HepG2 (cell line): ENCODE measurements around the gene RPS27A. TPM values are rescaled to one million over a fixed set of nuclear protein-coding genes. Genes with fewer than 3 reads are reported as not detected.

Source experiments
- ARID2 ChIP-seq: sonication (generic); formaldehyde crosslinking; IDR thresholded peaks from 2 replicates; pipeline ENCODE4 v1.8.1; 2022; ENCODE audit warnings: mild to moderate bottlenecking, missing genetic modification reagents, borderline replicate concordance
- CCDC6 ChIP-seq: sonication (generic); formaldehyde crosslinking; IDR thresholded peaks from 2 replicates; pipeline ENCODE4 v1.8.1; 2022; ENCODE audit warnings: mild to moderate bottlenecking, missing genetic modification reagents, moderate library complexity
- EP300 ChIP-seq, 3 experiments: sonication (generic) in 1 of 3; formaldehyde crosslinking in 1 of 3; IDR thresholded peaks; 2 replicates each; pipeline versions ENCODE4 v1.5.1 to v1.6.1; 2011 to 2020; ENCODE audit warnings: low read depth in 2 of 3, low read length in 2 of 3, borderline replicate concordance in 1 of 3, improper control_type of control experiment in 1 of 3, mild to moderate bottlenecking in 1 of 3, missing genetic modification reagents in 1 of 3, moderate library complexity in 1 of 3
- FIP1L1 ChIP-seq: fragments of 200-400 bp; formaldehyde crosslinking; IDR thresholded peaks from 2 replicates; pipeline ENCODE4 v1.6.1; 2018; ENCODE audit warnings: low read depth, mild to moderate bottlenecking, low read length, moderate library complexity, borderline replicate concordance; ENCODE audit not compliant: insufficient read depth
- FOXJ3 ChIP-seq: sonication (generic); formaldehyde crosslinking; IDR thresholded peaks from 2 replicates; pipeline ENCODE4 v1.4.0; 2020; ENCODE audit warnings: missing genetic modification reagents, mild to moderate bottlenecking, borderline replicate concordance
- FOXK1 ChIP-seq: sonication (generic); formaldehyde crosslinking; IDR thresholded peaks from 2 replicates; pipeline ENCODE4 v1.4.0; 2020; ENCODE audit warnings: low read depth, missing genetic modification reagents, borderline replicate concordance
- HMGA1 ChIP-seq: sonication (generic); formaldehyde crosslinking; conservative IDR thresholded peaks from 2 replicates; pipeline ENCODE4 v1.4.0; 2020; ENCODE audit warnings: missing genetic modification reagents
- KLF11 ChIP-seq: IDR thresholded peaks from 2 replicates; pipeline ENCODE4 v1.6.1; 2016; ENCODE audit warnings: missing compliant biosample characterization
- MAF1 ChIP-seq: sonication (generic); formaldehyde crosslinking; IDR thresholded peaks from 2 replicates; pipeline ENCODE4 v1.5.0; 2020; ENCODE audit warnings: missing genetic modification reagents, borderline replicate concordance
- MEF2D ChIP-seq: sonication (generic); formaldehyde crosslinking; IDR thresholded peaks from 2 replicates; pipeline ENCODE4 v1.5.1; 2020; ENCODE audit warnings: mild to moderate bottlenecking, missing genetic modification reagents
- MXD4 ChIP-seq: IDR thresholded peaks from 2 replicates; pipeline ENCODE4 v1.6.1; 2016; ENCODE audit warnings: mild to moderate bottlenecking, missing biosample characterization, missing genetic modification reagents
- RXRA ChIP-seq: sonication (generic); formaldehyde crosslinking; IDR thresholded peaks from 2 replicates; pipeline ENCODE4 v1.5.1; 2020; ENCODE audit warnings: missing genetic modification reagents
- SALL2 ChIP-seq: sonication (generic); formaldehyde crosslinking; IDR thresholded peaks from 2 replicates; pipeline ENCODE4 v1.8.1; 2023; ENCODE audit warnings: mild to moderate bottlenecking, missing genetic modification reagents, inconsistent platforms
- SNAI1 ChIP-seq: sonication (generic); formaldehyde crosslinking; IDR thresholded peaks from 2 replicates; pipeline ENCODE4 v1.5.0; 2020; ENCODE audit warnings: mild to moderate bottlenecking, missing genetic modification reagents, borderline replicate concordance
- SP140L ChIP-seq: sonication (generic); formaldehyde crosslinking; IDR thresholded peaks from 2 replicates; pipeline ENCODE4 v1.4.0; 2020; ENCODE audit warnings: missing genetic modification reagents, borderline replicate concordance
- ZFP36L1 ChIP-seq: sonication (generic); formaldehyde crosslinking; IDR thresholded peaks from 2 replicates; pipeline ENCODE4 v1.8.0; 2022; ENCODE audit warnings: mild to moderate bottlenecking, missing genetic modification reagents, moderate library complexity
- ZNF251 ChIP-seq: sonication (generic); formaldehyde crosslinking; IDR thresholded peaks from 2 replicates; pipeline ENCODE4 v1.9.0; 2021; ENCODE audit warnings: mild to moderate bottlenecking, missing genetic modification reagents
- ZNF280B ChIP-seq: sonication (generic); formaldehyde crosslinking; IDR thresholded peaks from 2 replicates; pipeline ENCODE4 v1.5.0; 2020; ENCODE audit warnings: missing genetic modification reagents, mild to moderate bottlenecking, borderline replicate concordance
- ZNF280D ChIP-seq: sonication (generic); formaldehyde crosslinking; IDR thresholded peaks from 2 replicates; pipeline ENCODE4 v1.5.1; 2020; ENCODE audit warnings: mild to moderate bottlenecking, missing genetic modification reagents
- ZNF282 ChIP-seq: fragments of 450-650 bp; IDR thresholded peaks from 2 replicates; pipeline ENCODE4 v1.6.1; 2018; ENCODE audit not compliant: partially characterized antibody
- ZNF296 ChIP-seq: sonication (generic); formaldehyde crosslinking; conservative IDR thresholded peaks from 2 replicates; pipeline ENCODE4 v1.5.0; 2020; ENCODE audit warnings: mild to moderate bottlenecking, missing genetic modification reagents
- ZNF547 ChIP-seq: sonication (generic); formaldehyde crosslinking; IDR thresholded peaks from 2 replicates; pipeline ENCODE4 v1.5.1; 2020; ENCODE audit warnings: mild to moderate bottlenecking, missing genetic modification reagents
- ZNF556 ChIP-seq: sonication (generic); formaldehyde crosslinking; IDR thresholded peaks from 2 replicates; pipeline ENCODE4 v1.4.0; 2020; ENCODE audit warnings: mild to moderate bottlenecking, missing genetic modification reagents, borderline replicate concordance
- ZNF598 ChIP-seq: sonication (generic); formaldehyde crosslinking; IDR thresholded peaks from 2 replicates; pipeline ENCODE4 v1.5.1; 2020; ENCODE audit warnings: mild to moderate bottlenecking, missing genetic modification reagents, borderline replicate concordance
- polyA plus RNA-seq, 8 experiments: library from polyadenylated mRNA; depleted of rRNA in 3 of 8; stranded (reverse) in 7 of 8; unstranded in 1 of 8; fragments of >200 nt; fragmentation: Illumina TruSeq in 4 of 8; extraction: Trizol in 4 of 8; gene quantifications; 2 replicates each; pipeline versions ENCODE4 v1.2.1 to v1.2.3, GENCODE V29; 2011 to 2016; ENCODE audit warnings: low read depth in 4 of 8, missing spikeins in 1 of 8, mixed read lengths in 1 of 8; ENCODE audit not compliant: insufficient read depth in 1 of 8
- total RNA-seq, 5 experiments: library from RNA; depleted of rRNA; stranded (reverse); fragments of >200 nt; fragmentation: Illumina TruSeq; extraction: Trizol; gene quantifications; 2 replicates each; pipeline ENCODE4 v1.2.3, GENCODE V29; 2016; ENCODE audit warnings: low read depth in 1 of 5

Gene RPS27A
- total and polyA plus RNA-seq, 2 of the 13 experiments (the other 11 are each of a cell fraction or from before 2014, with no cell fraction given) = 2,779 to 3,269 TPM

- TF ChIP-seq CCDC6 (CRISPR knock-in tag) = 0 out of 2 replicates have a peak, but pooled peaks have one; percentile 1
- no peak for TF ChIP-seq SNAI1 (CRISPR knock-in tag)
- TF ChIP-seq ZNF547 (CRISPR knock-in tag) = 0 out of 2 replicates have a peak, but pooled peaks have one; percentile 5
- peak; percentile 14; the same call in 1 of the 2 replicates for TF ChIP-seq KLF11 (CRISPR knock-in tag)
- no peak; the same call in 1 of the 2 replicates for TF ChIP-seq ZNF296 (CRISPR knock-in tag)
- TF ChIP-seq EP300 (IDR thresholded peaks at IDR 0.05; ENCODE audit: low read depth in 2 of 2, low read length in 2 of 2) = no peak
- no peak for TF ChIP-seq EP300 (CRISPR knock-in tag; IDR thresholded peaks at IDR 0.05; ENCODE audit: borderline replicate concordance)
- TF ChIP-seq ZNF598 = 0 out of 2 replicates have a peak, but pooled peaks have one; percentile 50
- TF ChIP-seq ZNF251 (CRISPR knock-in tag) = peak; percentile 77; the same call in 1 of the 2 replicates
- peak; percentile 63; the same call in 1 of the 2 replicates for TF ChIP-seq ZNF556
- no peak for TF ChIP-seq FOXJ3 (CRISPR knock-in tag)
- 0 out of 2 replicates have a peak, but pooled peaks have one; percentile 4 for TF ChIP-seq FOXK1 (CRISPR knock-in tag)
- no peak for TF ChIP-seq ZNF282
- TF ChIP-seq SALL2 (CRISPR knock-in tag) = 0 out of 2 replicates have a peak, but pooled peaks have one; percentile 36
- TF ChIP-seq HMGA1 (CRISPR knock-in tag) = no peak
- no peak for TF ChIP-seq SP140L (CRISPR knock-in tag)
- TF ChIP-seq MAF1 = 0 out of 2 replicates have a peak, but pooled peaks have one; percentile 50
- TF ChIP-seq RXRA = 0 out of 2 replicates have a peak, but pooled peaks have one; percentile 8
- TF ChIP-seq ARID2 (CRISPR knock-in tag) = no peak; the same call in 1 of the 2 replicates
- 0 out of 2 replicates have a peak, but pooled peaks have one; percentile 2 for TF ChIP-seq ZNF280B (CRISPR knock-in tag)
- no peak for TF ChIP-seq MXD4 (CRISPR knock-in tag)
- 0 out of 2 replicates have a peak, but pooled peaks have one; percentile 8 for TF ChIP-seq MEF2D (CRISPR knock-in tag)
- no peak for TF ChIP-seq FIP1L1
- peak; percentile 85; the same call in 1 of the 2 replicates for TF ChIP-seq ZFP36L1
- TF ChIP-seq ZNF280D (CRISPR knock-in tag) = 0 out of 2 replicates have a peak, but pooled peaks have one; percentile 37
These were observed 572 bp downstream of the RPS27A start (continued) for GRCh38 chr2:55232863-55233657.
